IMR-90 (cell line): ENCODE data around the gene PRDM9.

ENCODE experiments used
- BHLHE40 ChIP-seq: fragments of 150-350 bp; IDR thresholded peaks from 2 replicates; pipeline ENCODE4 v1.6.1; 2016; ENCODE audit warnings: mild to moderate bottlenecking, low read depth, low read length
- CTCF ChIP-seq: conservative IDR thresholded peaks from 2 replicates; pipeline ENCODE4 v1.5.1; 2012; ENCODE audit warnings: mild to moderate bottlenecking, low read depth, low read length, improper control_type of control experiment
- MXI1 ChIP-seq: IDR thresholded peaks from 2 replicates; pipeline ENCODE4 v1.6.1; 2012; ENCODE audit warnings: low read depth, mild to moderate bottlenecking, low read length, moderate library complexity, borderline replicate concordance
- POLR2A ChIP-seq: IDR thresholded peaks from 2 replicates; pipeline ENCODE4 v1.6.1; 2012; ENCODE audit warnings: mild to moderate bottlenecking, low read depth, low read length
- RFX5 ChIP-seq: IDR thresholded peaks from 2 replicates; pipeline ENCODE4 v1.8.0; 2012; ENCODE audit warnings: low read depth, mild to moderate bottlenecking, low read length, moderate library complexity
- SMC3 ChIP-seq: fragments of 150-350 bp; IDR thresholded peaks from 2 replicates; pipeline ENCODE4 v1.6.1; 2016; ENCODE audit warnings: low read depth, mild to moderate bottlenecking, antibody characterized with exemption, low read length, moderate library complexity

GRCh38 chr5:23528677-23529076 is 21.3 kb downstream of the PRDM9 start:
- no peak for TF ChIP-seq CTCF
- no peak for TF ChIP-seq SMC3
- TF ChIP-seq MXI1: no peak
- TF ChIP-seq POLR2A: no peak
- TF ChIP-seq BHLHE40: no peak
- TF ChIP-seq RFX5: no peak
